ENCODE measurements around the gene DEXI.
"Not testable (repeated sequence)": the region's sequence is repeated elsewhere in the genome, so short reads cannot be mapped to it uniquely, and the experiment has no call there.

DEXI gene

GRCh38 chr16:10970065-10970464 is 27.8 kb upstream of the DEXI start:
- Histone ChIP-seq H3K36me3 (ENCODE audit: control insufficient read depth in 5 of 5, insufficient read depth in 5 of 5, low read length in 5 of 5) (peaks cover 0 to 47% (median 22%) of the 10 kb centered on the region in 5 donors), H3K27me3 (ENCODE audit: control insufficient read depth in 5 of 5, insufficient read depth in 4 of 5, low read length in 5 of 5) (no peaks in the 10 kb centered on the region), H3K27ac (ENCODE audit: low read depth, low read length) (no peak overlapping the region), H3K9me3 (ENCODE audit: control insufficient read depth in 5 of 5, low read length in 5 of 5) (no peaks in the 10 kb centered on the region), H3K4me1 (ENCODE audit: control insufficient read depth in 5 of 5, insufficient read depth in 5 of 5, low read length in 5 of 5) (peaks cover 0 to 8% (median 7%) of the 10 kb centered on the region in 5 donors), H3K4me3 (ENCODE audit: low read depth in 1 of 5, low read length in 5 of 5) (no peak overlapping the region), H3K9ac (ENCODE audit: low read length in 5 of 5) (no peak overlapping the region)

- Histone ChIP-seq H3K9ac (ENCODE audit: low read length in 5 of 5) (no peak overlapping the region), H3K27me3 (ENCODE audit: control insufficient read depth in 5 of 5, insufficient read depth in 4 of 5, low read length in 5 of 5) (no peaks in the 10 kb centered on the region), H3K36me3 (ENCODE audit: control insufficient read depth in 5 of 5, insufficient read depth in 5 of 5, low read length in 5 of 5) (peaks cover 0 to 51% (median 22%) of the 10 kb centered on the region in 5 donors), H3K4me1 (ENCODE audit: control insufficient read depth in 5 of 5, insufficient read depth in 5 of 5, low read length in 5 of 5) (peaks cover 0 to 8% (median 7%) of the 10 kb centered on the region in 5 donors), H3K4me3 (ENCODE audit: low read depth in 1 of 5, low read length in 5 of 5) (no peak overlapping the region), H3K27ac (ENCODE audit: low read depth, low read length) (no peak overlapping the region), H3K9me3 (ENCODE audit: control insufficient read depth in 5 of 5, low read length in 5 of 5) (no peaks in the 10 kb centered on the region)
Observed at GRCh38 chr16:10969615-10970014, 27.3 kb upstream of the DEXI start.

- Histone ChIP-seq H3K27ac (ENCODE audit: low read depth, low read length) (no peak overlapping the region), H3K4me3 (ENCODE audit: low read depth in 1 of 5, low read length in 5 of 5) (no peak overlapping the region), H3K9me3 (ENCODE audit: control insufficient read depth in 5 of 5, low read length in 5 of 5) (no peaks in the 10 kb centered on the region), H3K4me1 (ENCODE audit: control insufficient read depth in 5 of 5, insufficient read depth in 5 of 5, low read length in 5 of 5) (peaks cover 0 to 13% (median 10%) of the 10 kb centered on the region in 5 donors), H3K27me3 (ENCODE audit: control insufficient read depth in 5 of 5, insufficient read depth in 4 of 5, low read length in 5 of 5) (no peaks in the 10 kb centered on the region), H3K9ac (ENCODE audit: low read length in 5 of 5) (no peak overlapping the region), H3K36me3 (ENCODE audit: control insufficient read depth in 5 of 5, insufficient read depth in 5 of 5, low read length in 5 of 5) (peaks cover 0 to 54% (median 22%) of the 10 kb centered on the region in 5 donors)
Observed at GRCh38 chr16:10968498-10968897, 26.2 kb upstream of the DEXI start.

- H3K27ac ChIP-seq (ENCODE audit: low read depth, low read length), result no peak overlapping the region
- H3K36me3 ChIP-seq (ENCODE audit: control insufficient read depth in 5 of 5, insufficient read depth in 5 of 5, low read length in 5 of 5), result peaks cover 0 to 54% (median 25%) of the 10 kb centered on the region in 5 donors
- no peak overlapping the region for H3K4me3 ChIP-seq (ENCODE audit: low read depth in 1 of 5, low read length in 5 of 5)
Observed at GRCh38 chr16:10967986-10968385, 25.7 kb upstream of the DEXI start.

GRCh38 chr16:10966559-10966958 is 24.3 kb upstream of the DEXI start:
- H3K9me3 ChIP-seq (ENCODE audit: control insufficient read depth in 5 of 5, low read length in 5 of 5); H3K27ac ChIP-seq (ENCODE audit: low read depth, low read length); H3K4me1 ChIP-seq (ENCODE audit: control insufficient read depth in 5 of 5, insufficient read depth in 5 of 5, low read length in 5 of 5); H3K27me3 ChIP-seq (ENCODE audit: control insufficient read depth in 5 of 5, insufficient read depth in 4 of 5, low read length in 5 of 5); H3K4me3 ChIP-seq (ENCODE audit: low read depth in 1 of 5, low read length in 5 of 5); H3K9ac ChIP-seq (ENCODE audit: low read length in 5 of 5): not testable (repeated sequence)
- peaks cover 0 to 61% (median 31%) of the 10 kb centered on the region in 5 donors for H3K36me3 ChIP-seq (ENCODE audit: control insufficient read depth in 5 of 5, insufficient read depth in 5 of 5, low read length in 5 of 5)

More at GRCh38 chr16:10967986-10968385, 25.7 kb upstream of the DEXI start:
- Histone ChIP-seq H3K27me3 (ENCODE audit: control insufficient read depth in 5 of 5, insufficient read depth in 4 of 5, low read length in 5 of 5) (no peaks in the 10 kb centered on the region), H3K9ac (ENCODE audit: low read length in 5 of 5) (no peak overlapping the region), H3K9me3 (ENCODE audit: control insufficient read depth in 5 of 5, low read length in 5 of 5) (no peaks in the 10 kb centered on the region), H3K4me1 (ENCODE audit: control insufficient read depth in 5 of 5, insufficient read depth in 5 of 5, low read length in 5 of 5) (peaks cover 0 to 13% (median 10%) of the 10 kb centered on the region in 5 donors)

GRCh38 chr16:10966129-10966528 is 23.9 kb upstream of the DEXI start:
- no peaks in the 10 kb centered on the region for H3K9me3 ChIP-seq (ENCODE audit: control insufficient read depth in 5 of 5, low read length in 5 of 5)
- H3K27me3 ChIP-seq (ENCODE audit: control insufficient read depth in 5 of 5, insufficient read depth in 4 of 5, low read length in 5 of 5), result no peaks in the 10 kb centered on the region
- H3K4me3 ChIP-seq (ENCODE audit: low read depth in 1 of 5, low read length in 5 of 5), result no peak overlapping the region
- H3K4me1 ChIP-seq (ENCODE audit: control insufficient read depth in 5 of 5, insufficient read depth in 5 of 5, low read length in 5 of 5), result peaks cover 0 to 4% (median 3%) of the 10 kb centered on the region in 5 donors
- no peak overlapping the region for H3K27ac ChIP-seq (ENCODE audit: low read depth, low read length)
- H3K9ac ChIP-seq (ENCODE audit: low read length in 5 of 5), result no peak overlapping the region
- H3K36me3 ChIP-seq (ENCODE audit: control insufficient read depth in 5 of 5, insufficient read depth in 5 of 5, low read length in 5 of 5), result peaks cover 0 to 61% (median 33%) of the 10 kb centered on the region in 5 donors

- H3K4me1 ChIP-seq (ENCODE audit: control insufficient read depth in 5 of 5, insufficient read depth in 5 of 5, low read length in 5 of 5), result peaks cover 0 to 4% (median 3%) of the 10 kb centered on the region in 5 donors
- H3K4me3 ChIP-seq (ENCODE audit: low read depth in 1 of 5, low read length in 5 of 5), result no peak overlapping the region
- peaks cover 0 to 56% (median 28%) of the 10 kb centered on the region in 5 donors for H3K36me3 ChIP-seq (ENCODE audit: control insufficient read depth in 5 of 5, insufficient read depth in 5 of 5, low read length in 5 of 5)
- no peaks in the 10 kb centered on the region for H3K27me3 ChIP-seq (ENCODE audit: control insufficient read depth in 5 of 5, insufficient read depth in 4 of 5, low read length in 5 of 5)
- no peak overlapping the region for H3K9ac ChIP-seq (ENCODE audit: low read length in 5 of 5)
- no peak overlapping the region for H3K27ac ChIP-seq (ENCODE audit: low read depth, low read length)
- H3K9me3 ChIP-seq (ENCODE audit: control insufficient read depth in 5 of 5, low read length in 5 of 5), result no peaks in the 10 kb centered on the region
Observed at GRCh38 chr16:10965440-10966061, 23.3 kb upstream of the DEXI start.

- no peaks in the 10 kb centered on the region for H3K9me3 ChIP-seq (ENCODE audit: control insufficient read depth in 5 of 5, low read length in 5 of 5)
- no peak overlapping the region for H3K9ac ChIP-seq (ENCODE audit: low read length in 5 of 5)
- no peak overlapping the region for H3K27ac ChIP-seq (ENCODE audit: low read depth, low read length)
- H3K4me3 ChIP-seq (ENCODE audit: low read depth in 1 of 5, low read length in 5 of 5), result no peak overlapping the region
- peaks cover 0 to 4% (median 3%) of the 10 kb centered on the region in 5 donors for H3K4me1 ChIP-seq (ENCODE audit: control insufficient read depth in 5 of 5, insufficient read depth in 5 of 5, low read length in 5 of 5)
- no peaks in the 10 kb centered on the region for H3K27me3 ChIP-seq (ENCODE audit: control insufficient read depth in 5 of 5, insufficient read depth in 4 of 5, low read length in 5 of 5)
- H3K36me3 ChIP-seq (ENCODE audit: control insufficient read depth in 5 of 5, insufficient read depth in 5 of 5, low read length in 5 of 5), result peaks cover 0 to 51% (median 26%) of the 10 kb centered on the region in 5 donors
Observed at GRCh38 chr16:10964891-10965326, 22.6 kb upstream of the DEXI start.

GRCh38 chr16:10964039-10964890 is 22.0 kb upstream of the DEXI start:
- Histone ChIP-seq H3K27me3 (ENCODE audit: control insufficient read depth in 5 of 5, insufficient read depth in 4 of 5, low read length in 5 of 5) (no peaks in the 10 kb centered on the region), H3K4me3 (ENCODE audit: low read depth in 1 of 5, low read length in 5 of 5) (no peak overlapping the region), H3K9ac (ENCODE audit: low read length in 5 of 5) (peak overlapping the region in 1 of 5 donors; percentile 16), H3K9me3 (ENCODE audit: control insufficient read depth in 5 of 5, low read length in 5 of 5) (no peaks in the 10 kb centered on the region), H3K36me3 (ENCODE audit: control insufficient read depth in 5 of 5, insufficient read depth in 5 of 5, low read length in 5 of 5) (peaks cover 0 to 45% (median 26%) of the 10 kb centered on the region in 5 donors), H3K27ac (ENCODE audit: low read depth, low read length) (no peak overlapping the region), H3K4me1 (ENCODE audit: control insufficient read depth in 5 of 5, insufficient read depth in 5 of 5, low read length in 5 of 5) (peaks cover 0 to 4% (median 3%) of the 10 kb centered on the region in 5 donors)

GRCh38 chr16:10961231-10961630 is 19.0 kb upstream of the DEXI start:
- no peaks in the 10 kb centered on the region for H3K27me3 ChIP-seq (ENCODE audit: control insufficient read depth in 5 of 5, insufficient read depth in 4 of 5, low read length in 5 of 5)
- peaks cover 0 to 4% (median 3%) of the 10 kb centered on the region in 5 donors for H3K4me1 ChIP-seq (ENCODE audit: control insufficient read depth in 5 of 5, insufficient read depth in 5 of 5, low read length in 5 of 5)
- H3K36me3 ChIP-seq (ENCODE audit: control insufficient read depth in 5 of 5, insufficient read depth in 5 of 5, low read length in 5 of 5), result peaks cover 0 to 38% (median 29%) of the 10 kb centered on the region in 5 donors
- H3K27ac ChIP-seq (ENCODE audit: low read depth, low read length), result peak overlapping the region; percentile 9
- no peaks in the 10 kb centered on the region for H3K9me3 ChIP-seq (ENCODE audit: control insufficient read depth in 5 of 5, low read length in 5 of 5)
- H3K4me3 ChIP-seq (ENCODE audit: low read depth in 1 of 5, low read length in 5 of 5), result no peak overlapping the region
- H3K9ac ChIP-seq (ENCODE audit: low read length in 5 of 5), result peak overlapping the region in 1 of 5 donors; percentile 26

Data from subcutaneous abdominal adipose tissue (tissue), 5 donors.